ENCODE data around the gene ZNF155. TPM values are rescaled to one million over a fixed set of nuclear protein-coding genes. Genes with fewer than 3 reads are reported as not detected.
A peak's percentile ranks its signal among the peaks of the same experiment; 100 is the strongest.

ZNF155 gene
- total RNA-seq, 1 donor from 2014 or later, result 10.3 TPM

DNA sequence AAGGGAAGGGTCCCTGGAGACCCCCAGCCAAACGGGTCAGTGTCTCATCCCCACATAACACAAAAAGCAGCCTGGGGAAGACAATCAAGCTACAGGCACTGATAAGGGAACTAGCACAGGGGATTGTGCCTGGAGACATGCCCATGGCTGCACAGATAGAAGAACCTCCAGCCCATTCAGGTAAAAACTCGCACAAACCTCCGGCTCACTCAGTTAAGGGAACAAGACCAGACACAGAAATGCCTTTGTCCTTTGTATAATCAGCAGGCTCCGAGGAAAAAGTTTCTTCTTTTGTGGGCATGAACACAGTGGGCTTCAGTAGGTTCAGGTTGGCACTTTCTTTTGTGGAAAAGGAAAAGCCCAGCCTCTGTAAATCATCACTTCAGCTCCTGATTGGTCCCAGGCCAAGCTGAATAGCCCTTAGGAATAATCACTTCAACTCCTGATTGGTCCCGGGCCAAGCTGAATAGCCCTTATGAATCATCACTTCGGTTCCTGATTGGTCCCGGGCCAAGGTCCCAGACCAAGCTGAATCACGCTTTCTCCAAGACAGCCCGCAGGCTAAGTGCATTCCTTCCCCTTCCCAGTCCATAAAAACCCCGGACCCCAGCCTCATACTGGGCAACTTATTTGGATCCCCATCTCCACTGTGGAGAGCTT lies 13.8 kb downstream of the ZNF155 start:
- Mint-ChIP-seq H3K27me3 (peaks cover 3% of the 10 kb centered on the region), H3K27ac (no peak overlapping the region), H3K4me3 (no peak overlapping the region), H3K36me3 (peaks cover 34% of the 10 kb centered on the region), H3K9me3 (peaks cover 10% of the 10 kb centered on the region), H3K4me1 (ENCODE audit: unreplicated experiment) (peaks cover 10% of the 10 kb centered on the region)
- TF ChIP-seq, protein P1, sequence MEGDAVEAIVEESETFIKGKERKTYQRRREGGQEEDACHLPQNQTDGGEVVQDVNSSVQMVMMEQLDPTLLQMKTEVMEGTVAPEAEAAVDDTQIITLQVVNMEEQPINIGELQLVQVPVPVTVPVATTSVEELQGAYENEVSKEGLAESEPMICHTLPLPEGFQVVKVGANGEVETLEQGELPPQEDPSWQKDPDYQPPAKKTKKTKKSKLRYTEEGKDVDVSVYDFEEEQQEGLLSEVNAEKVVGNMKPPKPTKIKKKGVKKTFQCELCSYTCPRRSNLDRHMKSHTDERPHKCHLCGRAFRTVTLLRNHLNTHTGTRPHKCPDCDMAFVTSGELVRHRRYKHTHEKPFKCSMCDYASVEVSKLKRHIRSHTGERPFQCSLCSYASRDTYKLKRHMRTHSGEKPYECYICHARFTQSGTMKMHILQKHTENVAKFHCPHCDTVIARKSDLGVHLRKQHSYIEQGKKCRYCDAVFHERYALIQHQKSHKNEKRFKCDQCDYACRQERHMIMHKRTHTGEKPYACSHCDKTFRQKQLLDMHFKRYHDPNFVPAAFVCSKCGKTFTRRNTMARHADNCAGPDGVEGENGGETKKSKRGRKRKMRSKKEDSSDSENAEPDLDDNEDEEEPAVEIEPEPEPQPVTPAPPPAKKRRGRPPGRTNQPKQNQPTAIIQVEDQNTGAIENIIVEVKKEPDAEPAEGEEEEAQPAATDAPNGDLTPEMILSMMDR (conservative IDR thresholded peaks at IDR 0.05), result no peak
- DNase-seq (ENCODE audit: extremely low spot score, unreplicated experiment), result no peak

DNA sequence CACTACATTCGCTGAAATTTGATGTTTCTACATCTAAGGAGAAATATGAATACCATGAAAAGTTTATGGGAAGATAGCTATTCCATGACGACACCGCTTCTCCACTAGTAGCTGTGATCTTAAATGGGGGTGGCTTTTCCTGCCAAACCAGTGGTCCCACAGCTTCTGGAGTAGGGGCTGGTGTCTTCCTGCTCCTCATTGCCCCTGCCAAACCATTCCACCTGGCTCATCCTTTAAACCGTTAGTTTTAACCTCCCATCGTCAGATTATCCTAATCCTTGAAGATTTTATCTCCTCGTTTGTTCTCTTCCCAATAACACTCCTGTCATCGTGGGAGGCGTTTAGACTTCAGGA lies 18.2 kb downstream of the ZNF155 start:
- TF ChIP-seq, protein P1 (conservative IDR thresholded peaks at IDR 0.05), result no peak

DNA sequence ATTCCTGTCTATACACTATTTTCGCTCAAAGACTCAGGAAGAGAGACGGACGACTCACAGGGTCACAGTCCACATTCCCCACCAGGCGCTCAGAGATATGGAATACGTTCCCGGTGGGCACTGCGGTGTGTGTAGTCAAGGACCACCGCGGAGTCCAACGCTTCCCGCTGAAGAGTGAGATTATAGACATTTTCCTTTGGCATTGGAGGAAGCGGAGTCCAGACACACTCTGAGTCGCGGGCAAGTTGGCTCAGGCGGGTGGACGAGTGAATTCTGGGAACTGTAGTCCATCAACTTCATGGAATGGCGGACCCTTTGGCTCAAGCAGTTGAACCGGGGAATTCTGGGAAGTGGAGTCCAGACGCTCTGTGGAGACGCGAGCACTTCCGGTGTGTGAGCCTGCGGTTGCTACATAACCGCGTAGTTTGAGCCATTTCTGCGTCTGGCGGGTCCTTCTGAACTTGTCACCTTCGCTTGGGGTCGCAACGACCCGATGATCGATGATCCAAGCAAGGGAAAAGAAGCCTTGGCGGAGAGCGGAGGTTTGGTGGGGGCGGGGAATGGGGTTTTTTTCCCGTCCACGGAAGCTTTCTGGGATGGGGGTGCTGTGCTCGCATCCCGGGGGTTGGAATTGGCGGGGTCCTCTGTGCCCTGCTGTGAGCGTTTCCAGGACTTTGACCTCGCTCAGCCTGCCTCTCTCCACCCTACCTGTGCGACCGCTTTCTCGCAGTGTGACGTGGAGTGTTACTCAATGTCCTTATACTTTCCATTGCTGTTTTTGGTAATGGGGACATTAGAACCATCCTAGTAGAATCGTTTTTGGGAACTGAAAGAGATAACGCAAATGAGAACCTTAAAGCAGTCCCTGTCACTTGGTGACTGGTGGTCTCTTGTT lies 18.8 kb downstream of the ZNF155 start, which contains the start of gene ZNF230:
ZNF230 (plus strand) TSS at position 392 of the 895 bp plus-strand sequence. CDS start 4,122 bp downstream, outside the sequence.
- peak within 1 kb of the TSS; percentile 100 for H3K4me3 Mint-ChIP-seq
- H3K4me1 Mint-ChIP-seq (ENCODE audit: unreplicated experiment), result peaks cover 17% of the 10 kb centered on the region
- peaks cover 29% of the 10 kb centered on the region for H3K36me3 Mint-ChIP-seq
- TF ChIP-seq, protein P1 (conservative IDR thresholded peaks at IDR 0.05), result no peak
- H3K27me3 Mint-ChIP-seq, result peaks cover 3% of the 10 kb centered on the region
- H3K27ac Mint-ChIP-seq, result peak within 1 kb of the TSS; percentile 87
- peaks cover 10% of the 10 kb centered on the region for H3K9me3 Mint-ChIP-seq
- DNase-seq (ENCODE audit: extremely low spot score, unreplicated experiment), result peak; percentile 85

More for the DNA sequence above, 18.2 kb downstream of the ZNF155 start:
- peak overlapping the region; percentile 100 for H3K4me3 Mint-ChIP-seq
- peaks cover 3% of the 10 kb centered on the region for H3K27me3 Mint-ChIP-seq
- H3K36me3 Mint-ChIP-seq, result peaks cover 27% of the 10 kb centered on the region
- peaks cover 17% of the 10 kb centered on the region for H3K4me1 Mint-ChIP-seq (ENCODE audit: unreplicated experiment)
- H3K9me3 Mint-ChIP-seq, result peaks cover 10% of the 10 kb centered on the region
- peak overlapping the region; percentile 87 for H3K27ac Mint-ChIP-seq
- no peak for DNase-seq (ENCODE audit: extremely low spot score, unreplicated experiment)

DNA sequence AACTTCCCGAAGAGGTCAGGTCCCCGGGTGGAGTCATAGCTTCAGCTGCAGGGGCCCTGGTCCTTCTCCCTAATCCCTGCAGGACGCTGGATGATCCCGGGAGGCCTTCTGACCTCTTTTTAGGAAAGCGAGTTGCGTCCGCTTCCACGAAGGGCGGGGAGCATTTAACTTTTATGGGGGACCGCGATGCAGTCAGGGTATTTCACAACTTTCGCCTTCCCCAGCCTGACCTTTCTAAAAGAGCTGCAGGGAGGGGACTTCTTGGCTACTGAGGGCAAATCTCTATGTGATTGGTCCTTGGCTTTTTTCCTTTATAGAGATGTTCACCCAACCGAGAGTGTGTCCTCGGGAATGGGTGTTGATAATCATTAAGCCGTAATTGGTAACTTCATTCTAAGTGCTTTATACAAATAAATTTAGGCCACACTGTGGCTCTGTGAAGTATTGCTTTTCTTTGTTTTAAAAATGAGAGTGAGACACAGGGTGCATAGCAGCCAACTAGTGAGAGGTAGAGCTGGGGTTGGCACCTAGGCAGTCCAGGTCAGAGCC lies 19.5 kb downstream of the ZNF155 start:
- DNase-seq (ENCODE audit: extremely low spot score, unreplicated experiment), result no peak
- H3K27ac Mint-ChIP-seq, result peak overlapping the region; percentile 87
- H3K36me3 Mint-ChIP-seq, result peaks cover 32% of the 10 kb centered on the region
- H3K27me3 Mint-ChIP-seq, result peaks cover 3% of the 10 kb centered on the region
- TF ChIP-seq, protein P1 (conservative IDR thresholded peaks at IDR 0.05), result peak; percentile 22
- H3K9me3 Mint-ChIP-seq, result peaks cover 10% of the 10 kb centered on the region
- peak overlapping the region; percentile 100 for H3K4me3 Mint-ChIP-seq
- peaks cover 17% of the 10 kb centered on the region for H3K4me1 Mint-ChIP-seq (ENCODE audit: unreplicated experiment)

DNA sequence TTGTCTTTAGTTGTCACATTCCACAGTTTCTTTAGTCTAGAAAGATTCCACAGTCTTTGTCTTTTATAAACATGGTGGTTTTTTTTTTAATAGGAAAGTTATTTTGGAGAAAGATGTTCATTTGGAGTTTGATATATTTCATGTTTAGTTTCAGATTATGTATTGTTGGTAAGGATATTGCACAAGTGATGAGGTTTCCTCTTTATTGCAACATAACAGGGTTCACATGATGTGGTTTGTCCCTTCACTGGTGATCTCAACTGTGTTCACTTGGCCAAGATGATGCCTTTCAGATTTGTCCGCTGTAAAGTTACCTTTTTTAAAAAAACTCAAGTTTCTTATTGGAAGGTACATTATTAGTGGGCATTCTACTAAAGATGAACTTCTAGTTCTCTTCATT lies 22.0 kb downstream of the ZNF155 start:
- no peak overlapping the region for H3K27ac Mint-ChIP-seq
- peaks cover 55% of the 10 kb centered on the region for H3K36me3 Mint-ChIP-seq
- TF ChIP-seq, protein P1 (conservative IDR thresholded peaks at IDR 0.05), result no peak

More for the DNA sequence above, 22.0 kb downstream of the ZNF155 start:
- peaks cover 17% of the 10 kb centered on the region for H3K4me1 Mint-ChIP-seq (ENCODE audit: unreplicated experiment)
- peaks cover 3% of the 10 kb centered on the region for H3K27me3 Mint-ChIP-seq
- no peak for DNase-seq (ENCODE audit: extremely low spot score, unreplicated experiment)
- H3K9me3 Mint-ChIP-seq, result peaks cover 18% of the 10 kb centered on the region
- H3K4me3 Mint-ChIP-seq, result peak overlapping the region; percentile 28
